Activated T-cell treated with anti-CD3 and anti-CD28 coated beads for 24 hours (primary cell): ENCODE results near the gene A1BG.
A peak's percentile ranks its signal among the peaks of the same experiment; 100 is the strongest.
"Not testable (repeated sequence)": the region's sequence is repeated elsewhere in the genome, so short reads cannot be mapped to it uniquely, and the experiment has no call there.

Experiments
- DNase-seq: peaks from one replicate; pipeline ENCODE4 v3.0.0-alpha.2; 2020; ENCODE audit warnings: low read depth

Gene A1BG

DNA sequence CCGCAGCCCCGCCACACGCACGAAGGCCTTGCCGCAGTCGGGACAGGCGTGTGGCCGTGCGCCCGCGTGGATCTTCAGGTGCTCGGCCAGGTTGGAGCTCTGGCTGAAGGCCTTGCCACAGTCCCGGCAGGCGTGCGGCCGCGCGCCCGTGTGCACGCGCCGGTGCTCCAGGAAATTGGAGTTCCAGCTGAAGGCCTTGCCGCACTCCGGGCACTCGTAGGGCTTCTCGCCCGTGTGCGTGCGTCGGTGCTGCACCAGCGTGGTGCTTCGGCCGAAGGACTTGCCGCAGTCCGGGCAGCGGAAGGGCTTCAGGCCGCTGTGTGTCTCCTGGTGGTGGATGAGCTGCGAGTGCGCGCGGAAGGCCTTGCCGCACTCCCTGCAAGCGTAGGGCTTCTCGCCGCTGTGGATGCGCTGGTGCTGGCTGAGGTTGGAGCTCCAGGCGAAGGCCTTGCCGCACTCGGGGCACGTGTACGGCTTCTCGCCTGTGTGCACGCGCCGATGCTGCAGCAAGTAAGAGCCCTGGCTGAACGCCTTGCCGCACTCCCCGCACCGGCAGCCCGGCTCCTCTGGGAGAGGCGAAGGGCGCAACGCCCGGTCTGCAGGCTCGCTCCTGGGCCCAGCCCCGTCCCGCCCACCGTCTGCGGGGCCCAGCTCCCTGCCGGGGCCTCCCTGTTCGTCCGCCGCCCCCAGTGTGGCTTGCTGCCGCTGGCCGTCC, 3.6 kb upstream of the A1BG start:
- DNase-seq: no peak

- peak; percentile 16 for DNase-seq
These were observed 2.8 kb upstream of the A1BG start for GRCh38 chr19:58355908-58356765.

- DNase-seq: no peak
These were observed 2.0 kb upstream of the A1BG start for GRCh38 chr19:58355215-58355796.

DNA sequence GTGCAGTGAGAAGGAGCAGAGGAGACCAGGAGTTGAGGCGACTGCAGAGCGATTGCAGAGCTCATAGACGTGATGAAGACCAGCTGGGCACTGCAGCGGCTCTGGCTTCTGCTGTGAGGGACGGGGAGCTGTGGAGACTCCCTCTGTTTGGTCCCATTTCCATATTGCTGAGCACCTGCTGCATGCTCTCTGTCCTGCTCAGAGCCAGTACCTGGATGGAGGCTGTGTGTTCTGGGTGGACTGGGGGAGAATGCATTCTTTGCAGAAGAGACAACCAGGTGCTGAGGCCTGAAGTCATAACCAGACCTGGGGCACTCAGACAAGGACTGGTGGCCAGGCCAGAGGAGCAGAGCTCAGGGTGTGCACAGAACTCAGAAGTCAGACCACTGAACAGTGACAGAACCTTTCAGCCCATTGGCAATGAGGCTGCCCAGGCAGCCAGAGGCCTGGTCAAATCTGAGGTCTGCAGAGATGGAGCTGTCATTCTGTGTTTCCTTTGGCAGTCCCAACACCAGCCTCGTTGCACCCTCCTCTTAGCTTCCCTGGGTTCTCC, 1.3 kb upstream of the A1BG start:
- no peak for DNase-seq

GRCh38 chr19:58353717-58354477, 605 bp upstream of the A1BG start:
- DNase-seq: no peak

DNA sequence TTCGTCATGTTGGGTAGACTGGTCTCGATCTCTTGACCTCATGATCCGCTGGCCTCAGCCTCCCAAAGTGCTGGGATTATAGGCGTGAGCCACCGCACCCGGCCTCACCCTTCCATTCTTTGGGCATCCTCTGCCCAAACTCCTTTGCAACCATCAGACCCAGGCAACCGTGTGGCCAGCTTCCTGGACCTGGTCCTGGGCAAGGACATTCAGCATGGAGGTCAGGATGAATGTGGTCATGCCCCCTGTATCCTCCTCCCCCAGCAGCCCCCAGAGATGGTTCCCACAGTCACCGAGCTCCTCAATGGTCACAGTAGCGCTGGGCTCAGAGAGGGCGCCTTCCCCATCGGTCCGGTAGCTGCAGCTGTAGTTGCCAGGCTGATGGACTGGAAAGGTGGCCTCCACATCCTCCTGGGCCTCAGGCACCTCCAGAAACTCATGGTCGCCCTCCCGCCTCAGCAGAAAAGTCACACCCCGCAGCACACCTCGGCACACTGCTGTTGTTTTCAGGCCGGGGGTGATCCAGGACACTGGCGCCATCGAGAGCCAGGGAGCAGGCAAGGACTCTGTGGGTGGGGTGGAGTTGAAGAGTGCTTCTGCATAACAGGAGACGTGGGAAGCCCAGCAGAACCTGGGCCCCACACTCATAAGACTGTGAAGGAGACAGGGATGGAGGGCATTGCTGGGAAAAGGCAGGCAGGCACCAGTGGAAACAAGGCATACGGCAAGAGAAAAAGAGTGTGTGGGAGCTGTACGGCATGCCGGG, 1.1 kb downstream of the A1BG start:
- no peak for DNase-seq

DNA sequence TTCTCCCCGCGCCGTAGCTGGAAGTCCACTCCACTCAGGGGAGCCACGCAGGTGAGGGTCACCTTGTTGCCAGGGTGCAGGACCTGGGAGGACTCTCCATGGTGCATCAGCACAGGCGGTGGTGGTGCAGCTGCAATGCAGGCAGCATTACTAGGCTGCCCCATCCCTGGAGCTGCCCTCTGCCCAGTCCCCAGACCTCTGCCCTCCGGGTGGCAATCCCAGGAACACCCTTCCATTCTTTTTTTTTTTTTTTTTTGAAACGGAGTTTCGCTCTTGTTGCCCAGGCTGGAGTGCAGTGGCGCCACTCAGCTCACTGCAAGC, 1.8 kb downstream of the A1BG start:
- no peak for DNase-seq

GRCh38 chr19:58350871-58351557, 2.3 kb downstream of the A1BG start:
- no peak for DNase-seq

DNA sequence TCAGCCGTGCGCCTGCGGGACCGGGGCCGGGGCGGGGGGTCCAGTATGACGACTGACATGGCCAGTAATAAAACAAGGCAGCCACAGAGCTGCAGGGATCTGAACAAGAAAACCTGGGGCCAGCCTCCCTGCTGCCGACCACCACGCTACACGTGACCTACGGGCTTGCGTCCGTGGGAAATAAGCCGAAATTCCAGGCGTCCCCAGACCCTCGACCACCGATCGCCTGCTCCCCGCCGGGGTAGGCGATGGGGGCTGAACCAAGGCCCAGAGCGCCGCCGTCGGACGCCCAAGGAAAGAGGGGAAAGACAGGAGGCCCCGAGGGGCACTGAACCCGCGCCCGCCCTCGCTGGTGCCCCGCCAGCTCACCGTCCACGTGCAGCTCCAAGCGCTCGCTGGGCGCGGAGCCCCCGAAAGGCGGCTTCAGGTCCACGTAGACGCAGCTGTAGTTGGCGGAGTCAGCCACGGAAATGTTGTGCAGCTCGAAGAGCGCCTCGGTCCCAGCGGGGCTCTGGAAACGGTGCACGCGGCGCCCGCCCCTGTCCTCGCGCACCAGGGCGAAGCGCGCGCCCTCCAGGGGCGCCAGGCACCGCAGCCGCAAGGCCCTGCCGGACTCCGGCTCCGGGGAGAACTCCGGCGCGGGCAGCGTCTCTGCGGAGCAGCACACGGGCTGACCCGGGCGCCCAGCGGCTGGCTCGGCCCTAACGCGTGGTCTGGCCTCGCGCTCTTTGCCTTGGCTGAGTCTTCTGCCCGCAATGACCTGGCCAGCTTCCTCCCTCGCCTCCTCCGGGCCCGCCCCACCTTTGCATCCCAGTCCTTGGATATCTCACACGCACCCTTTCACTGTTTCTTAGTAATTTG, 3.1 kb downstream of the A1BG start:
- no peak for DNase-seq

- DNase-seq: no peak
These were observed 3.7 kb downstream of the A1BG start for GRCh38 chr19:58349590-58349989.

GRCh38 chr19:58348080-58348479, 5.2 kb downstream of the A1BG start:
- DNase-seq: not testable (repeated sequence)

GRCh38 chr19:58346961-58347929, 6.0 kb downstream of the A1BG start:
- peak; percentile 55 for DNase-seq

- no peak for DNase-seq
These were observed 7.7 kb downstream of the A1BG start for GRCh38 chr19:58345558-58345957.

GRCh38 chr19:58338825-58339558, 14.3 kb downstream of the A1BG start:
- no peak for DNase-seq

DNA sequence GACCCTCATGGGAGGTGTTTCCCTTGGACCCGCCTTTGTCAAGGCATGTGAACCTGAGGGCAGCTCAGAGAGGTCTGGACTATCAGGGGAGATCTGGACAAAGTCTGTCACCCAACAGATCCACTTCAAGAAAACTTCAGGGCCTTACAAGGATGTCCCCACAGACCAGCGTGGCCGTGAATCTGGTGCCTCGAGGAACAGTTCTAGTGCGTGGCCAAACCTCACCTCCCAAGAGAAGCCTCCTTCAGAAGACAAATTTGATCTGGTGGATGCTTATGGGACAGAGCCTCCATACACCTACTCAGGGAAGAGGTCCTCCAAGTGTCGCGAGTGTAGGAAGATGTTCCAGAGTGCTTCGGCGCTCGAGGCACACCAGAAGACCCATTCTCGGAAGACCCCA, 15.0 kb downstream of the A1BG start:
- no peak for DNase-seq

DNA sequence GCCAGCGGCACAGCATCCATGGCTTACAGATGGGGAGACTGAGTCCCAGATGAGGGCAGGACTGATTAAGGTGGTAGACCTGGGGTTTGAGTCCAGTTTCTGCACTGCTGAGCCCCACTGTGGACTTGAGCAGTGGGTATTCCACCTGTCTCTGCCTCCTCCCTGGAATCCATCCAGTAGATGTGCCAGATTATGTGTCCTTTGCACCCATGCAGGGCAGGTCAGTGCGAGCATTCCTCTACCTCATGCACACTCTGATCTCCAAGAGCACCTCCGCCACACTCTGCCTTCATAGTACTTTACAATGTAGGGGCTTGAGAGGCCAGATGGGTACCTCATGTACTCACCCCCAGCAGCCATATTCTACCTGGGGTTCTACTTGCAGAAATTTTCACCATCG, 16.5 kb downstream of the A1BG start:
- no peak for DNase-seq

DNA sequence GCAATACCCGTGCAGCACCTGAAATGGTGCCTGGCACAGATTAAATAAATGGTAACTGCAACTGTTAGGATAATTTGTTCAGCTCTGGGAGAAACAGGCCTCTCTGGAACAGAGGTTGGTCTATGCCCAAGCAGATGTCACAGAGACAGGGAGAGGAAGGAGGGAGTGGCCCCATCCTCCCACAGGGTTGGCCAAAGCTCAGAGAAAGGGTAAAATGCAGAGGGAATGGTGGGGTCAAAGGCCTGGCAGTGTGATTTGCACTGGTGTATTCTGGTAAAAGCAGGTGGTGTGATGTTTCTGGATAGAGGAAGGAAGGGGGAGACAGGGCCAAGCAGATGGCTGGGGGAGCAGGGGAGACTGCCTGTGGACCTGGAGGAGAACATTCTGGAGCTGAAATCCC, 17.1 kb downstream of the A1BG start:
- DNase-seq: no peak

DNA sequence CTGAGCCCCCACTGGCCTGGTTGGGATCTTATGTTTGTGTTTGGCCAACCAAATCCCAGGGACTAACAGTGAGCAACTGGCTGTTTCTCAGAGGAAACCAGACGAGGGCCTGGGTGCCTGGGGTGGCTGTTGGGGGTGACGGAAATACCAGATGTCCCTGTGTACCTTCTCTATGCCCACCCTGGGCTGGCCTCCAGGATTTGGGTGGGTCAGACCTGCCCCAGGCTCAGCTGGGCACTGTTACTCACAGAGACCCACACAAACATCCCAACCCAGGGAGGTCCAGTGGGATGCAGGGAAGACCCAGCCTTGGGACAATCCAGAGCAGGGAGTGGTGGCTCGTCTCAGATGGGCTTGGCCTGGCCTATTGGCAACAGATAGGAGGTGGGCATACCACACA, 17.7 kb downstream of the A1BG start:
- DNase-seq: no peak
